HG02981 (cell line): ENCODE data around the gene CASZ1.

Experiments
- ATAC-seq: cut with Tn5 transposase; IDR thresholded peaks from one replicate; pipeline ENCODE4 v1.9.1; 2021; ENCODE audit warnings: mild to moderate bottlenecking, moderate library complexity; ENCODE audit not compliant: unreplicated experiment

CASZ1 gene

DNA sequence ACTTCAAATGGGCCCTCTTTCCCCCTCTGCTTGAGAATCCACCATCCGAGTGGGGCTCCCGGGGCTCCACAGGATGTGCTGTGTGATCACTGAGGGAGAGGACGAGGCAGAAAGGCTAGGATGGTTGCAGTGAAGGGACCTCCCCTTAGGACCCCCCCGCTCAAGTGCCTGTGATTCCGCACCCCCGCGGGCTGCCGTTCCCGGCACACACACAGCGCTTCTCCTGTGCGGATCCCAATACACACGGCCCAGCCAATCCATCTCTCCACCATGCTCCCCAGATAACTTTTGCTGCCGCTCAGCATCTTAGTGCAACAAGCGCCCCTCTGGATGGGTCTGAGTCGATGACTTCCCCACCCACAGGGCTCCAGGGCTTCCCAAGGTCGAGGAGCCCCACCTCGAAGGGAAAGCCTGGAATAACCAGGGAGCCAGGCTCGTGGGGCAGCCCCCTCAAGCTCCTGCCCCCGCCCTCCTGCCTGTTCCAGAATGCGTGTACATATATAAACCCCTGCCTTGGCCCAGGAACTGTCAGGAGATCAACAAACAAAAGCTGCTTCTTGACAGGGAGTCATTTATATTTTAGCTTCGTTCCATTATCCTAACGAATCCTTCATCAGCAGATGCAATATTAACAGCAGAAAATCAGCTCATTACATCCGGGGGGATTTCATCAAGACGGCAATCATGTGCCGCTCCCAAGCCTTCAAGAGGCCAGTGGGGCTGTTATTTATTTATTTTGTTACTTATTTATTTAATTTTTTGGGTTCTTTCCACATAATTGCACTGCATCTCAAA lies 83.7 kb downstream of the CASZ1 start:
- ATAC-seq = no peak

DNA sequence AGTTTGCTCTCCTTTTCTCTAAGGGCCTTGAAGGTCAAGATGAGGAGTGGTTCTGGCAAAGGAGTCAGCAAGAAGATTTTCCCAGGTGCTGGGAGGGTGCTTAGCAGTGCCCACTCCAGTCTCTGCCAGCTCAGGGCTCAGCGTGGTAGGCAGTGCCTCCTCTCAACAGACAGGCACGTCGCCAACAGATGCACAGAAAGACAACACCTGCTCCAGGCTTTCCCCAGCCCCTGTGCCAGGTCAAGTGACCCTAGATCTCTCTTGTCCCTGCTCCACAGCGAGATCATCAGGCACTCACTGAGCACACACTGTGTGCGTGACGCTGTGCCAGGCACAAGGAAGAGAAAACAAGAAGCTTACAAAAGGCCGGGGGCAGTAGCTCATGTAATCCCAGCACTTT lies 86.0 kb downstream of the CASZ1 start:
- ATAC-seq = no peak

DNA sequence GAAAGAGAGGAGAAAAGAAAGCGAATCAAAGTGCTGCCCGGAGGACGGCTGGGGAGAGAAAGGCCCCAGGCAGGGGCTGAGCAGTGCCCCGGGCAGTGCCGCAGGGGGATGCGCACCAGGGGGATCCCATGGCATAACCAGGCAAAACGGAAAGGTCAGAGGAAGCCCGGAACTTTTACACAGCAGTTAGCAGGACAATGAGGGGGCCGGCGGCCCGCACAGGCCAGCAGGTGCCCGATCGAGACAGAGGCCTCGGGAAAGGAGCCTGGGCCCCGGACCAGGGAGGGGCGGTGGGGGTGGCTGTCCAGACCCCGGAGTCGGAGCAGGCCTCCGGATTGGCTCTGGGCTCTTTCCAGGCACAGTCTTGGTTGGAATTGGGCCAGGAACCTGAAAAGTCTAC lies 86.8 kb downstream of the CASZ1 start:
- ATAC-seq = no peak

DNA sequence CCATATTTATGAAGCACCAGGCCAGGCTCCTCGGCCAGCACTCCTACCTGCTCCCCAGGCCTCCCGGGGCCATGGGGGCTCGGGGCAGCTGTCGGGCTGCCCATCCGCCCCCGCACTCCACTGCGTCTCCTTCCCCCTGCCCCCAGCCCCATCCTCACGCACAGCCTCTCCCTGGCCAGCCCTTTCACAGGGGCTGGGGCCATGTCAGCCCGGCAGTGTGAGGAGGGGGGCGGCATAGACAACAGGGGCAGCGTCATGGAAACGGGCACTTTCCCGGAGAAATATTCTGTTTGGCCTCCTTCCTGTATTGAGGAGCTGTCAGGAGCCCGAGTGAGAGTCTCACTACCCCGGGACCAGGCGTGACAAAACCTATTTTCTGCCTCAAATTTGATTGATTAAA lies 87.3 kb downstream of the CASZ1 start:
- no peak for ATAC-seq

DNA sequence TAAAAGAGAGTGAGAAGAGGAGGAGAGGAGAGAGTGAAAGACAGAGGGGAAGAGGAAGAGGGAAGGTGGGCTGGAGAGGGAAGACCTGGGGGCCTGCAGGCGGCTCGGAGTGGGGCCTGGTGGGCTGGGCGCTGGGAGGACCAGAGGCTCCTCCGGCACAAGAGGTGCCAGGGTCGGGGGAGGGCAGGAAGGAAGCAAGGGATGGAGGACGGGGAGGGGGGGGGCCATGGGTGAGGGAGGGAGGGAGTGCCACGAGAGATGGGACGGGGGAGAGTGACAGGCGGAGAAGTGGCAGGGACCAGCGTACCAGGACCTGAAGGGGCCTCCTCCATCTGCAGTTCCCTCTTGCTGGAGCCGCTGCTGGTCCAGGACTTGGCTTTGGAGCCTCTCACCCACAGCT lies 87.7 kb downstream of the CASZ1 start:
- no peak for ATAC-seq

DNA sequence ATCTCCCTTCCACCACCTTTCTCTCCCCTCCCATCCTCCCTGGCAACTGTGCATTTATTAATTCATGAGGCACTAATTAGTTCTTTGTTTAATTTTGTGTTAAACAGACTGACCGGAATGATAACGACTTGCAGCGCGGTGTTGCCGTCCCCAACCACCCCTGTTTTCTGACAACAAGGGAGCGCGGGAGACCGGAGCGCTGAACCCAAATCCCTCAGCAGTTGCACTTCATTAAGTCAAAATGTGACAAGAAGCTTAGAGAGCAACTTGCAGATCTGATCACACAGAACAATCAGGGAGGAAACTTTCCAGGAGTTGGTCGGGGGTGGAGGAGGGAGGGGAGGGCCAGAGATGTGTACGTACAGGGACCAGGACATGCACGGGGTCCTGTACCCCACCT lies 89.2 kb downstream of the CASZ1 start:
- no peak for ATAC-seq

DNA sequence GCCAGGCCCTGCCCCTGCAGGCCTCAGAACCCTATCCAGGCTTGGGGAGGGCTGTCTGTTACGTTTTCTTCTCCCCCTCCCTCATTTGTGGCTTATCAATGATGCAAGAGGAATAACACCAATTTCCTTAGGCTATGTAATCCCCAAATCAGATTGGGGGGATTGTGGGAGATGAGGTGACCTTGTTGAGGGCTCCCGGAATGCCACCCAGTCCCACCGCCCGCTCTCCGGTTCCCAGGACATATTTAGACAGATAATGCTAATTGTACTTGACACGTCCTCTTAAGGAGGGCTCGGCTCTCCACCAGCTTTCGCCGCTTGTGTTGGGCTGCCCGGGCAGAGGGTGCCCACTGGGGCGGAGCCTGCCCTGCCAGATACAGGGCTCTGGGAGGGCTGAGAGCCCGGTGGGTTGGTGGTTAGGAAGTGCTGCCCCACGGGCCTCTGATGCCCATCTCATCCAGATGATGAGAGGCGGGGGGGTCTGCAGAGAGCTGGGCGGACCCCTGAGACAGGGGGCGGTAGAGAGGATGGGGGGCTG lies 90.0 kb downstream of the CASZ1 start:
- no peak for ATAC-seq

DNA sequence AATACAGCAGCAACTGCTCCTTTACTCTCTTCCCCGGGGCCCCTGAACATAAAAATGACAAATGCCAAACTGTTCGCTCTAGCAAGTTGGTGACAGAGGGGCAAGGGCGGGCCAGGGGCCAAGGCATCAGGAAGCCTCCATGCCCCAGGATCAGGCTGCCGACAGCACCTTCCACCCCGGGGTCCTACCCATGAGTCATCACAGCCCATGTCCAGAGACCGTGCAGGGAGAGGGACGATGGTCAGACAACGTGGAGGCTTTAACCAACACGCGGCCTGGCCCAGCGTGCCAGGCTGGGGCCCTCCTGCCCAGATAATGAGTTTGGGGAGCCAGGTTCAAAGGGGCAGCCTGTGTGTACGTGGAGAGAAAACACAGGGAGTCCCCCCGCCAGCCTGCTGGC lies 90.5 kb downstream of the CASZ1 start:
- no peak for ATAC-seq

DNA sequence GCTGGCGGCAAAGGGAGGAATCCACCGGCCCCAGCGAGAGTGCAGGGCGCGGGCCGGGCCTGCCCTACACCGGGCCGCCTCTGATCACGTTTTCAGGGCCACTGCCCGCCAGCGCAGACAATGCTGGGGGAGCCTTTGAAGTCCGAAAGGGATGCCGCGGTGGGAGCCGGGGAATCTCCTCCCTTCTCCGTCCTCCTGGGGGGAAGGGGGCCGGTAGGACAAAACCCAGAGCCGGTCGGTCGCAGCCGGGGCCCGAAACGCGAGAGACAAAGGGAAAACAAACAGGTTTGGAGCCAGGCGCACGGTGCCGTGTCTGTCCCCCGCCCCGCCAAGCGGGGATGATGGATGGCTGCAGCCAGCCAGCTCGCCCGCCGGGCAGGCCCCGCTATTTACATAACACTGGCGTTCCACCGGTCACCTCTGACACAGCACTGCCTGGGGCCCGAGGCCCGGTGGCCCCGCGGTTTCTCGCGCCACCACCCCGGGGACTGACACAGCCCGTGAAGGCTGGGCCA lies 92.0 kb downstream of the CASZ1 start:
- no peak for ATAC-seq

DNA sequence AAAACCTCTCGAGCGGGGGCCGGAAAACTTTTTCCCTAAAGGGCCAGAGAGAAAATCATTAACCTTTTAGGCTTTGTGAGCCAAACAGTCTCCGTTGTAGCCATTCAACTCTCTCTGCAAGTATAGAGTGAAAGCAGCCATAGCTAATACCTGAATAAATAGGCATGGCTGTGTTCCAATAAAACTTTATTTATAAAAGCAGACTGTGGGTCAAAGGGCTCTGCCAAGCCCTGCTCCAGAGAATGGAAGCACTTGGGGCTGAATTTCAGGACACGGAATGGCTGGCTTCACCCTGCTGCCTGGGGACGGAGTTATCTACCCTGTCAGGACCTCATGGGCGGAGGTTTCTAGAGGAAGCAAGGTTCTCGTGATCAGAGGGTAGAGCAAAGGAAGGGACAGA lies 92.7 kb downstream of the CASZ1 start:
- ATAC-seq = no peak

DNA sequence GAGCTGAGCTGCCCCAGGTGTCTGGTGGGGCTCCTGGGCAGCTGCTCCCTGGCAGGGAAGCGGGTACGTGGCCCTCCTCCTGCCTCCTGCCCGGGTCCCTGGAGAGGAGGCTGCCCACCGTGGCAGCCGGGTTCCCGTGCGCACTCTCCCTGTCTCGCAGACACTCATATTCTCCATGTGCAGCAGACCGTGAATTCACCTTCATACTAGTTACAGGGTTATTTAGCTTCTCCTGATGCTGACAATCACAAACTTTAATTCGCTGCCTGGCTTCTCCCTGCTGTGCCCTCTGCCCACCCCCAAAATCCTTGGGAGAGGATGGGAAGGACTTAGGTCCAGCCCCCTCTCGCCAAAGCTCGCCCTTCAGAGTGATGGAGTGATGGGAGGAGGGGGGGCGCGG lies 95.3 kb downstream of the CASZ1 start:
- ATAC-seq = no peak

DNA sequence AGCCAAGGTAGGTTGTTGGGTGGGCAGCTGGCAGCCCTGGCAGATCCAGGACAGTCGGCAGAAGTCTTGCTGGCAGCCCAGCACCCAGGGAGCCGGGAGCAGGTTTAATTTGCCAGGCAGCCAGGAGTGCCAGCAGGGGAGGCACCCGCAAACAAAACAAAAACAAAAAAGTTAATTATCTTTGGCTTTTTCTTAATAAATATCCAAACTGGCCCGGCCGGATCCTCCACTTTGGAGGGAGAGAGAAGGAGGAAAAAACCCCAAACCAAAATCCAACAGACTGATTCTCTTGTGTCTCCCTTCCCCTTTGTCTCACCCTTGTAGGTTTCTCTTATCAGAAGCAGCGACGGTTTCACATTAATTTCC lies 97.0 kb downstream of the CASZ1 start:
- ATAC-seq = no peak

DNA sequence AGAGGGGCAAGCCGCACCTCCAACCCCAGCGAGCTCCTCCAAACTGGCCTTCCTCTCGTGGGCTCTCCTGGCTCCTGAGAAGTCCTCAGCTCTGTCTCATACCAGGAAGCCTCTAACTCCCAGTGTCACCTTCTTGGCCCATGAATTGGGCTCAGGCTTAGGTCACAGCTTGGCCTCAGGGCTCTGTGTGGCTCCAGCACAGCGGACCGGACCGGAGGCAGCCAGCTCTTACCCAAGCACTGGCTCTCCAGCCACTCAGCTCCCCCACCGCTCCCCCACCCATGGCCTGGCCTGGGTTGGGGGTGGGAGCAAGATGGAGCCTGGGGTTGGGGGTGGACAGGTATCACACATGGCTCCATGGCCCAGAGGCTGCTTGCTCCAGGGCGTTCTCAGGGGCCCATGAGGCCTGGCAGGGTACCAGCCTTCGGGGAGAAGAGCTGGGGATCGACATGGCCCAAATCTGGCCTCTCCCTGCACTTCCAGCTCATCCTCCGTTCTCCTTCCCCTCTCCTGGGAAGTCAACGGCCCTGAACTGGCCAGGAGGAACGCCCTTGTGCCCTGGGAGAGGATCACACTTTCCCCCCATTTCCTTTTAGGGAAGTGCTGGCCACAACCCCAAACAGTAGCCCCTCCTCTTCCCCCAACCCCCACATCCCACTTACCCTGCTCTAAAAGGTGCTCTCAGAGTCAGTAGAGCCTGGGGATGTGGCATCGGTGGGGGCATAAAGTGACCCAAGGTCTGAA lies 97.5 kb downstream of the CASZ1 start:
- no peak for ATAC-seq

DNA sequence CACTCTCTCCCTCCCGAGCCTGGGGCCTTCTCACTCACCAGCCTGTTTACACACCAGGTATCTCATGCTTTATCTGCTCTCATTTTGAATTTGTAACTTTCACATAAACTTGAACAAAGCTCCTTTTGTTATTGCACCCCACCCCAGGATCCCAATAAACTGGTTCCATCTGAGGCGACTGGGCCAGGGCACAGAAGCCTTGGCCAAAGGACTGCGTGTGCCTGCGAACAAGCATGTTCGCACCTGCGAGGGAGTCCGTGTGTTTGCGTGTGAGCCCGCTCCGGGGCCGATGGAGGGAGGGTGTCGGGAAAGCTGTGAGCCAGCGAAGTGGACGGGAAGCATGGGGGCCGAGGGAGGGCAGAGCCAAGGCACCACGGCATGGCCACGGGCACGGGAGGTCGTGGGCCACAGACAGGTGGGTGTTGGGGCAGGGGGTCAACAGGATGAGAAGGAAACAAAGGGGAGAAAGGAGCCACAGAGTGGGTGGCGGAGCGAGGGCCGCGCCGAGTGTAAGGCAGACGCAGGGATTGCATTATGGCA lies 98.8 kb downstream of the CASZ1 start:
- no peak for ATAC-seq

DNA sequence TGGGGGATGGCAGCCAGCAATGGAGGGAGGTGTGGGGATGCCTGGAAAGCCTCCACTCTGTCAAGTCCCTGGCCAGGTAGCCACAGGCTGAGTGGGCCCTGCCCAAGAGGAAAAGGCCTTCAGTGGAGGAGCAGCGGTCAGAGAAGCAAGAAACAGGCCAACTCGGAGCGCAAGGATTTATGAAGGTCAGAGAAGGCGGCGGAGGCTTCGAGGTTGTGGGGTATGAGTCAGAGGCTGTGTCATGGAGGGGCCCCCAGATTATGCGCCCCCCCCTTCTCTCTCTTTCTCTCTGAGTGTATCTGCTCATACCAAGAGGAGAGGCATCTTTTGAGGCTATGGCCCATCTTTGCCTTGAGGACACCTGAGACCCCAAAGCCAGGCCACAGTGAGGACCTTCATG lies 99.5 kb downstream of the CASZ1 start:
- ATAC-seq = no peak

DNA sequence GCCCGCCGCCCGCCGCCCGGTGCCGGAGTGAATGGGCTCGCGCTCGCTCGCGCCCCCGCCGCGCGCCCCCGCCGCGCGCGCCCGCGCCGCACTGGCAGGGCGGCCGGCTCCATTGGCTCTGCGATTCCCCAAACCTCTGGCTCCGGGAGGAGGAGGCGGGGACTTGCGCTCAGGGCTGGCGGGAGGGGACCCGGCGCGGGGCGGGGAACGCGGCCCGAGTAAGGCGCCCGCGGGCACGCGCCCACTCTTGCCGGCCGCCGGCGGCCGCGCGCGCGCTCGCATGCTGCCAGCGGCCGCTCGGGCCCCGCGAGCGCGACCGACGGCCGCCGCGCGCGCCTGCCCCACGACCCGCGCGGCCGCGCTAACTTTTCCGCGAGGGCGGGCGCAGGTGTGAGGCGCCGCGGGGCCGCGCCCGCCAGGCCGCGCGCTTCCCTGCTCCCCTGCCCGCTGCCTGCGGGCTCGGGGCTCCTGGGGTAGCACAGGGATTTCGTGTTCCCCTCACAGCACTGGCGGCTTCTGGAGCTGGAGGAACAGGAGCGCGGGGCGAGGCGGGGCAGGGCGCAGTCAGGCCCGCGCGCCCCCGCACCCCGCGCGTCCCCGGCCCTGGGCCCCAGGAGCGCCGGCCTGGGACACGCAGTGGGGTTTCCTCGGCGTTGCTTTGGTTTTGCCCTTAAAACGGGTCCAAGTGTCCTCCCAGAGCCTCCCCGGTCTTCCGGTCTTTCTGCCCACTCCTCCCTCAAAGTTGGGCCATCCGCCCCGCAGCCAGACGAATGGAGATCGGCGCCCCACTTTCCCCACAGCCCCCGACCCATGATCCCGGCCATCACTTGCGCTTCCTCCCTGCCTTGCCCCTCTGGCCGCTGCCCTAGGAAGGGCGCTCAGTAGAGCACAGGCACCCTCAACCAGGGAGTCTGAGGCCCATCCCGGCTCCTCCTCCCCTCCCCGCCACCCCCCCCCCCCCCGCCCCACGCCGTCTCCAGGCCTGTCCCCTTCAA lies 101.5 kb downstream of the CASZ1 start:
- ATAC-seq = peak; percentile 46

DNA sequence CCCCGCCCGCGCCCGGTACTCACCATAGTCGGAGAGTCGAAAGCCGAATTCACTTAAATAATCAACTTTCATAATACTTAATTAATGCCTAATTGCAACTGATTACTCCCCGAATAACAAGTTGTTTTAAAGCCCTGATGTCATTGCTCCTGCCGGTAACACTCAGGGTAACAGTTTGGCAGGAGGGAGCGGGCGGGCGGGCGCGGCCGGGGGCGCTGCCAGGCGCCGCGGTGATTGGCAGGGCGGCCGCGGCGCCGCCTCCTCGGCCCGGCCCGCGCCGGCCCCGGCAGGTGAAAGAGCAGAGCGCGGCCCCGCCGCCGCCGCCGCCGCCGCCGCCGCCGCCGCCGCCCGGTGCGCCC lies 102.2 kb downstream of the CASZ1 start:
- peak; percentile 49 for ATAC-seq

DNA sequence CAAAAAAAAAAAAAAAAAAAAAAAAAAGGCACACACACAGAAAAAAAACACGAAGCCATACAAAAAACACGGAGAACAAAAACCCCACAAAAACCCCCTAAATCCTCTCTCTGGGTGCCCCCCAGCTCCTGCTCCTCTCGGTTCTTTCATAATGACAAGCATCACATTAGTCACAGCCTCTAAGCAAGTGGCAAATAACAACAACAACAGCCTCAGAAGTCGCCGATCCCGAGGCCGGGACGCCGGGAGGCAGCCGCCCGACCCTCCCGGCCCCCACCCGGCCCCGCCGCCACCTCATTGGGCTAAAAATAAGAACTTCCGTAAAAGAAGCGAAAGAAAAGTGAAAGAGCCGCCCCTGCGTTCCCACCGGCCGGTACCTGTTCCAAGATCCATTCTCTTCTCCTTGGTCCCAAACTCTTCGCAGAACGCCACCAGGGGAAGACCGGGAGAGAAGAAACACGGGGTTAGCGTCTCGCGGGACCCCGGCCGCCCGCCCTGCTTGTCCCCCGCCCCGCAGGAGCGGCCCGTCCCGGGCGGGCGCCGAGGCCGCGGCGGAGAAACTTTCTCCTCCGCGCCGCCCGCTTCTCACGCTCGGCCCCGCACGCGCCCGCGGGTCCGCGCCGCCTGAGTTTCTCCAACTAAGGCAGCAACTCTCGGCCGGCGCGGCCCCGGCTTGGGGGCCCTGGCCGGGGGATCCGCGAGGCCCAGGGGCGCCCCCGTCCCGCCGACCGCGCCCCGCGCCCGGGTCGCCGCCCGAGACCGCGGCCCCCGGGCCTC lies 102.8 kb downstream of the CASZ1 start:
- ATAC-seq = peak; percentile 19

DNA sequence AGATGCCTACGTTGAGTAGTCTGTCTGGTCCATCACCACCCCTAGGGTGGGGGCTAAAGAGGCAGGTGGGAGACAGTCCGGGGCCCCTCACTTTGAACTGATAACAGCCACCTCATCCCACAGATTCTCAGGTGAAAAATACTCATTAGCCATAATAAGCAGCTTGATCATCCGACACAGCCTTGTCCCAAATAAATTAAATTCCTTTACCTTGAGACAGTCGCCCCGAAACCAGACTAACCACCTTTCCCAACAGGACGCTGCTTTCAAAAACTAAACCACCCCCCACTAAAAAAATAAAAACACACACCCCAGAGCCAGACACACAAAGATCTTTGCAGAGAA lies 103.3 kb downstream of the CASZ1 start:
- ATAC-seq = no peak

DNA sequence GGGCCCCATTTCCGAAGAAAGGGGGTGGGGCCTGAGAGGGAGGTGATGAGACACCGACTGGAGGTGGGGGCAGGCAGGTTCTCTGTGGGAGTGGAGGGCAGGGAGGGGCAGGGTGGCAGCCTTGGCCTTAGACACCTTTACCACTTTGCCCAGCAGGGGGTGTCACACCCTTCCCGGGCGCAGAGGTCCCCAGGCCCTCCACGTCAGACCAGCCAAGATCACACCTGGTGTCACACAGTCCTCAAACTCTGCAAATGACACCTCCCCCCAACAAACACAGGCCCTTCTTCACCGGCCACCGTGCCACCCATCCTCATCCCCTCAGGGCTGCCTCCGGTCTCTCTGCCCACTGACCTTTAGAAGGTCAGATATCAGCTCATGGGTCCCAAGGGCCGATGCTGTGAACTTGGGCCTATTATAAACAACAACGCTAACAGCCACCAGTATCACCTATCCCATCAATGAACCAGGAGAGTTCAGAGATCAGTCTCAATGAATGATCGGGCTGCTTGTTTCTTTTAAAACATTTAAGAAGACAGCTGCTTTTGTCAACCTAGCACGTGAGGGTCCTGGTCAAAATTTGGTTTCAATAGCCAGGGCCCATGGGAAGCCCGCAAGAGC lies 103.9 kb downstream of the CASZ1 start:
- no peak for ATAC-seq
